Pulmonary artery endothelial cell (primary cell): Measurements from ENCODE around the gene SEMA3D. TPM values are rescaled to one million over a fixed set of nuclear protein-coding genes. Genes with fewer than 3 reads are reported as not detected.
"Not testable (repeated sequence)": the region's sequence is repeated elsewhere in the genome, so short reads cannot be mapped to it uniquely, and the experiment has no call there.

ENCODE experiments used
- DNase-seq: peaks from one replicate; pipeline ENCODE4 v3.0.0-alpha.2; 2011; ENCODE audit warnings: low read depth, low spot score
- total RNA-seq: library from RNA; depleted of rRNA; stranded (reverse); fragments of >200 nt; gene quantifications from 2 replicates; pipeline ENCODE4 v1.2.3, GENCODE V29; 2014

The SEMA3D gene
- total RNA-seq, 1 donor from 2014 or later = 1.8 TPM

DNA sequence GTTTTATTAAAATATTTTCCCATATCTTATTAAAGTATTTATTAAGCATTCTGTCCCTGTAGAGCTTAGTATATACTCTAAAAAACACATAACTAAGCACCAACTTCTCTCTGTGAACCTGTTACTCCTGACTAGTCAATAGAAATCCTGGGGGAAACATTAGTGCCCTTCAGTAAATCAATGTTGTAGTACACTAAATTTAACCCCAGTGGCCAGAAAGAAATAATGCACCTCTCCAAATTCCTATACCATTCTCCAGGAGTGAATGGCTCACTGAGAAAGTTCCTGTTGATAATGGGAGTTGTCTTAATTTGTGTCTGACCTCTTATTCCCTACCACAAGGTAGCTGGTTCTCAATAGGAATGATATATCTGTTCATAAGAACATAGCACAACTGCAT, 188.2 kb downstream of the SEMA3D start:
- DNase-seq = no peak

DNA sequence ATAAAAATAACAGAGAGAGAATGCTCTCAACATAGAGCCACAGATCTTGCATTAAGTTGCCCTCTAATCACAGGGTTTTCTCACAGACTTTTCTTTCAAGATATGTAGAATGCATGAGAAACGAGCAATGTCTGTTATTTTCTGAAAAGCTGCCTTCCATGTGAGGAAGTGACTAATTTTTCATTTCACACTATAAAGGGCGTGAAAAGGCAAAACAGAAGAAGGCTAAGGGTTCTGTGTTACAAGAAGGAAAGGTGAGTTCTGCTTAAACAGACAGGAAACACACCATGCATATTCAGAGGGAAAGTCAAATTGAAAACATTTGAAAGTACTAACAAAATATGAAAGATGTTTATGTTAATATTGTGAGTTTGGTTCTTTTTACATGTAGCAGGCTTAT, 189.2 kb downstream of the SEMA3D start:
- DNase-seq = no peak

DNA sequence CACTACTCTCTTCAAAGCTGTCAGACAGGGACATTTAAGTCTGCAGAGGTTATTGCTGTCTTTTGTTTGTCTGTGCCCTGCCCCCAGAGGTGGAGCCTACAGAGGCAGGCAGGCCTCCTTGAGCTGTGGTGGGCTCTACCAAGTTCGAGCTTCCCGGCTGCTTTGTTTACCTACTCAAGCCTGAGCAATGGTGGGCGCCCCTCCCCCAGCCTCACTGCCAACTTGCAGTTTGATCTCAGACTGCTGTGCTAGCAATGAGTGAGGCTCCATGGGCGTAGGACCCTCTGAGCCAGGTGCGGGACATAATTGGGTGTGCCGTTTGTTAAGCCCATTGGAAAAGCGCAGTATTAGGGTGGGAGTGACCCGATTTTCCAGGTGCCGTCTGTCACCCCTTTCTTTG, 193.9 kb downstream of the SEMA3D start:
- not testable (repeated sequence) for DNase-seq

DNA sequence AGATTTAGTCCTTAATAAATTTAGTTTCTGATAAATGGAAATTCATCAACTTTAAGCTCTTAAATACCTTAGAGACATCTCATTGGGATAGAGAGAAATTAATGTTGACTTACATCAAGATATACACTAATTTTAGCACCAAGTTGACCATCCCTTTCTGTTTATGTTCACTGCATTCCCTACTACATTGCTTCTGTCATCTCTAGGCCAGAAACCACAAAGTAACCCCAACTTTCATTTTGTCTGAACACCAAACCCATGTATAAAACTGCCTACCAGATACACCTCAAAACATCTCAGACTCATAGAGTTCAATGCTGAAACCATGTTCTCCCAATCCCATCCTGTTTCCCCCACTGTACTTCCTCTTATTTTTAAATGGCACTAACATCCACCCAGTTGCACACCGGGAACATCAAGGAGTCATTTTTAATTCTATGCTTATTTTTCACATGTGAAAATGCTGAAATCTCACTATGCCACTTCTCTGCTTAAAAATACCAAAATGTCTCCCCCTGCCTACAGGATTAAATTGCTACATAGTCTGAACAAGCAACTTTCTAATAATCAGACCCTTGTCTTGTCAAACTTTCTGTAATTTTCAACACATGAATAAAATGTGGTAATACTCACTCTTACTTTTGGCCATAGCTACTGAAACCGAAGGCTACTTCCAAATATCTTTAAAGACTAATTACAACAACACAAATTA, 201.6 kb downstream of the SEMA3D start:
- no peak for DNase-seq

DNA sequence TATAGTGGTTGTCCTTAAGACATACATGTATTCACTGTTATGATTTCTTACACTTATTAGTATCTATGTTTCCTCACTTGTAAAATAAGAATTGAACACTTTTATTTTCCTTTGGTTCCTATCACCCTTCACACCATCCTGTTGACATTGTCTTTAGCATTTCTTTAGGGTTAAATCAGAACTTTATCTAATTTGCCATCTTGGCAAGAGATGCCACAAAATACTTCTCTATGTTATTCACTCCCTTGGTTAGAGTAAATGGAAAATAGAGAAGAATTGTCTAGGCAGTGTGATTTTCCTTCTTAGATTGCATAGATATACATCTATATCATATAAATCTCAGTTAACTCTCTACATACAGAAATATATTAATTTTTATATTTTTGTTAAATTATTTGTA, 204.7 kb downstream of the SEMA3D start:
- DNase-seq = no peak

DNA sequence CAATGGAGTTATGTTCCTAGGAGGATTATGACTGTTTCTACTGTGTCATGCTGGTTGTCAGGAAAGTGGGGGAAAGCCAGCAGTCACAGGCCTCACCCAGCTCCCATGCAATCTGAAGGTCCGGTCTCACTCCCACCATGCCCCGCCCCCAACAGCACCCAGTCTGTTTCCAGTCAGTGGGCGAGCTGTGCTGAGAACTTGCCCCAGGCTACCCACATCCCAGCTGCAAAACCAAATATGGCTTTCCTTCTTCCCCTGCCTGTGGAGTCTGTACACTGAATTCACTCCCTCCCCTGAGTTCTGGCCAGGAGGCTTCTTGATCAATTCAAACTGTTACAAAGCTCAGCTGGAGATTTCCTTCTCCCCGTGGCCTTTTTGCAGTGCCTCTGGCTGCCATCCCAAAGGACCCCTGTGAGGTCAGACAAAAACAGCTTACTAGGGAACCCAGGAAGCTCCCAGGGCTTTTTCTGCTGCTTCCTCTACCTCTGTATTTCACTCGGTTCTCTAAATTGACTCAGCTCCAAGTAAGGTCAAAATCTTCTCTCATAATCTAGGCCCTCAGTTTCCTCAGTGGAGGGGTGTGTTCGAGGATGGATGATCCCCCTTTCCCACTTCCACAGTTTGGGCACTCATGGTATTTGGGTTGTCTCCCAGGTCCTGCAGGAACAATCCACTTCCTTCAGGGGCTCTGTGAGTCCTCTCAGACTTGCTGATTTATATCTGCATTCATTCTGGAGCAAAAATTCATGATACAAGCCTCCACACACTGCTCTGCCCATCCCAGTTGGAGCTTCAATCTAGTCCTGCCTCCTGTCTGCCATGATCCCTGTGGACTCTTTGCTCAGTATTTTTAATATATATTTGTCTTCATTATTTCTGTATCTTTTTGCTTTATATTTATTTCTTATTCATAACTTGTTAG, 205.5 kb downstream of the SEMA3D start:
- DNase-seq = no peak

DNA sequence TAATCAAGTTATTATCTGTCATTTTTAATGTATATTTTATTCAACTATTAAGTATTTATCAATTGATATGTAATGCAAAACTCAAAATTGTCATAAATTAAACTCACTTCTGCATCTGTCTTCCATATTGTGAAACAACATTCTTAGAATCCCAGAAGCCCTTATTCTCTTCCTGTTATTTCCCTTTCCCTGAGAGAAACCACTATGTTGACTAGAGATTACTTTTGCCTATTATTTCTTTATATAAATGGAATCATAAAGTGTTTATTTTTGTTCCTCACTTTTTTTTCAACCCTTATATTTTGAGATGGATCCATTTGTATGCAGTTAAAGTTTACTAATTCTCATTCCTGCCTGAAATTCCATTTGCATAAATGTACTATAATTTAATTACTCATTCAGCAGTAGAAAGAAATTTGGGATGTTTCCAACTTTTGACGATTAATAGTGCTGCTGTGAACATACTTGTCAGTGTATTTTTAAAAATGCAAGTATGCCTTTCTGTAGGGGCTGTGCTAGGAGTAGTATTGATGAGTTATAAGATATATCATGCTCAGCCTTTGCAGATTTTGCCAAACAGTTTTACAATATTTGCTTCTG, 211.2 kb downstream of the SEMA3D start:
- DNase-seq = no peak

DNA sequence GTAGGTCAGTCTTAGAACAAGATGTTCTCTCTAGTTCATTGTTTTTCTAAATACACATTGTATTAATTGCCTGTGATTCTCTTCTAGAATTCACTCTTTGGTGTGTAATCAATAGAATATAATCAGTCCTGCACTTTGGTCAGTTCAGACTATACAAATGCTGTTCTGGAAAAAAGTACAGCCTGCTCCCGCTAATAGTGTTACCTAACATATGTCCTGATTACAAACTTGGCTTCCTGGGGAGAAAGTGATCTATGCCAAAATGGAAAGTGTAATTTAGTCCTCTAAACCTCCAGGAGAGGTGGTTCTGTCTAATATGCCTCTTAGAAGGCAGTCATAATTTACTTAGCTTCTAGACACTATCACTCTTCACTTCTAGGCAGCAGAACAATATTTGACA, 215.5 kb downstream of the SEMA3D start:
- no peak for DNase-seq

DNA sequence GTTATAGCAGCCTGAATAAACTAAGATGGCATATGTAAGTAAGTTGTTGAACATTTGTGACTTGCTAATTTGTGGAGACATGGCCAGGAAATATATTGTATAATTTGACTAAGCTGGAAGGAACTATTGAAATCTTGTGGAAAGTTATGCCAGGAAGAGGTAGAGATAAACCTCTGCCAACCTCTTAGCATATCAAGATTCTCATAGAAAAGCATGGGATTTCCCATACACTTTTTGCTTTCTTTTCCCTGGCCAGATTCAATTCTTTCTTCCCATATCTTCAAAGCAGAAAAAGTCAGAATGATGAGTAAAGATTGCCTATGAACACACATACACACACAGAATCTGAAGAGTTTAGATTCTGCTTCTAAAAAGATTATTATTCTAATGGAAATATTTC, 216.2 kb downstream of the SEMA3D start:
- DNase-seq = peak; percentile 7

DNA sequence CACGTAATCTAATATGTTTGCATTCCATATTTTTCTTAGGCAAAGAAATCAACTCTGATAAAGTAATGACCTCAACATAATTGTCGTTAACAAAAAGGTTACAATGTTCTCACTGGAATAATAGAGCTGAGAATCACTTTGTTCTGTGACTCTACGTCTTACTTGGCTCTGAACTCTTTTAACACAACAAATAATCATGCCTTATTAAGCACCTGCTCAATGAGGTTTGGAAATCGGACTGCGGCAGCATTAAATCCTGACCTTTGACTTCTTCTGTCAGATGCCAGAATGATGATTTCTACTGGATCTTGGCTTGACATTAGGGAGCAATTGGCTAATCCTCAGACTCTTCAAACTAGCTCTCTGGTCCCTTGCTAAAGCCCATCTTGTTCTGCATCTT, 233.6 kb downstream of the SEMA3D start:
- DNase-seq = no peak

DNA sequence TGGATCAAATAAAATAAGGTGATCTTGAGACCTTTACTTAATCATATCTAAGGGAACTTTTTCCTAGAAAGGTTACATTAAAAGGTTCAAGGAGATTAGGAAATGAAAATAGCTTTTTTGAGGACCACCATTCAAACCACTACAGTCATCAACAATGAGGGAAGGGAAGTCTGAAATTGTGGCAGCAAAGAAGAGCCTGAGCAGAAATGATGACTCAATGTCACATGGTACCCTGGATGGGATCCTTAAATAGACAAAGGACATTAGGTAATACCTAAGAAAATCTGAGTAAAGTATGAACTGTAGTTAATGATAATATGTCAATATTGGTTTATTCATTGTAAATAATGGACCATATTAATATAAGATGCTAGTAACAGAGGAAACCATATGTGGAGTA, 236.0 kb downstream of the SEMA3D start:
- no peak for DNase-seq

DNA sequence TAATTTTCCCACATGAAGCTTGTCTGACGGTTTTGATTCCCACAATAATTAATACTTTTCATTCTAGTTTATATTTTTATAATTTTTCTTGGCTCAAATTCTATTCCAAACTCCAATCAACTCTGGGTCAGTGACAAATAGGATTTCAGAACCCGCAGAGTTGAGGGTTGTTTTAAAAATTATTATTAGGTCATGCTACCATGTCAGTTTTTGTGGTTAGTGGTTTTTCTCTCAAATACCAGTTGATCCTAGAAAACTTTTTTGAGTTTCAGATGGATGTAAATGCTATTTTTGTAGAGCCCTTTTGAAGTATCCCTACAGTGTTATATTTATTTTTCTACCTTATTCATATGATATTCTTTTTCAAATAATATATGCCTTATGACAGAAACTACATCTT, 237.4 kb downstream of the SEMA3D start:
- DNase-seq = no peak

DNA sequence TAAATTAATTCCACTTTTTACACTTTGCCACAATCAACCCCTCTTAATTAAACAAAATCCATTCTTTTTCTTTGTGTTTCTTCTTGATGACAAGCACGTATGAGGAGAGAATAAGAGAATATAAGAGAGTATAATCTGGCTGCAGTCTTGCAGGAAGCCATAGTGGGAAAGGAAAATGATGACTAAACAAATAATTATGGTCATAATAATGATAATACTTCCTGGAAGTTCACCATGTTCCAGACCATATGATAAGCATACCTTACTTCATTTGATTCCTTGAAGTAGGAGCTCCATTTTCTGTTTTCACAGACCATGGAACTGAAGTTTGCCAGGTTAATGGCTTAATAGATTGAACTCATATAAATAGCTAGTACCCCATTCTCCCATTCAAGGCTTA, 237.8 kb downstream of the SEMA3D start:
- no peak for DNase-seq

DNA sequence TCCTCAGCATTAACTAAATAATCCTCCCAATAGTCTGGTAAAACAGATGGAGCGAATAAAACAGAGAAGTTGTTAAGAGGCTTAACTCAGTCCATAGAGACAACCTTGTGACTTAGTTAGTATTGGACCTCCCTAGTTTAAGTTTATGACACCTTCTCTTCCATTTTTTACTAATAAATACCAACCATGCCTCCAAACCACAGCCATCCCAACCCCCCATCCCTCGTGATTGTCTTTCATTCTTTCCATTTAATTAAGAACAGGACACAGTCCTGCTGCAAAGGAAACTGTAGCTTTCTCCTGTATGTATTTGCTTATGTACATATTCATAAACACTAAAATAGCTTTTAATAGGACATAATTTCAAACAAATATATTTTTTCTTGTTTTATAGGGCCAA, 238.2 kb downstream of the SEMA3D start:
- DNase-seq = no peak

DNA sequence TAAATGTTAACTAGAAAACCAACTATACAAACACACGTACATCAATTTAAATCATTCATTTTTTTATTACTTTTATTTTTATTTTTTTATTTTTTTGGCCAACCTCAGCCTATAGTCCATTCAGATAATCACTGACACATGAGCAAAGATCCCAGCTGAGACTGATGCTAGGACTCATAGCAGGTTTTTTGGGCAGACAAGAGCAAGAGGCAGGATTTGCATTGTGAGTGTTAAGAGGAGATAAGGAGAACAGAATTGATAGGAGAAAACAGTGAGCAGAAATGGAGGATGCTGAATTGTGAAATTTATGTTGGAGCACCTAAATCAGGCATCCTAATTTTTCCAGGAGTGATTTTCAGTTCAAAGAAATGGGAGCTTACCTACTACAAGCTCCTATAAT, 240.3 kb downstream of the SEMA3D start:
- DNase-seq = no peak
